HEK293T (cell line): ENCODE results near the gene FBRSL1.

Source experiments
- ARNT ChIP-seq: fragments of 450-650 bp; IDR thresholded peaks from 2 replicates; pipeline ENCODE4 v1.6.1; 2017; ENCODE audit warnings: mild to moderate bottlenecking
- FOXK2 ChIP-seq: fragments of 450-650 bp; IDR thresholded peaks from 2 replicates; pipeline ENCODE4 v1.6.1; 2016; ENCODE audit warnings: mild to moderate bottlenecking
- PKNOX1 ChIP-seq: fragments of 450-650 bp; IDR thresholded peaks from 2 replicates; pipeline ENCODE4 v1.6.1; 2016
- SP1 ChIP-seq: fragments of 450-650 bp; IDR thresholded peaks from 2 replicates; pipeline ENCODE4 v1.6.1; 2017
- SUZ12 ChIP-seq: fragments of 450-650 bp; IDR thresholded peaks from 2 replicates; pipeline ENCODE4 v1.6.1; 2016; ENCODE audit warnings: mild to moderate bottlenecking
- TARDBP ChIP-seq: fragments of 450-650 bp; IDR thresholded peaks from 2 replicates; pipeline ENCODE4 v1.6.1; 2016
- ZNF384 ChIP-seq: fragments of 450-650 bp; IDR thresholded peaks from 2 replicates; pipeline ENCODE4 v1.6.1; 2016

DNA sequence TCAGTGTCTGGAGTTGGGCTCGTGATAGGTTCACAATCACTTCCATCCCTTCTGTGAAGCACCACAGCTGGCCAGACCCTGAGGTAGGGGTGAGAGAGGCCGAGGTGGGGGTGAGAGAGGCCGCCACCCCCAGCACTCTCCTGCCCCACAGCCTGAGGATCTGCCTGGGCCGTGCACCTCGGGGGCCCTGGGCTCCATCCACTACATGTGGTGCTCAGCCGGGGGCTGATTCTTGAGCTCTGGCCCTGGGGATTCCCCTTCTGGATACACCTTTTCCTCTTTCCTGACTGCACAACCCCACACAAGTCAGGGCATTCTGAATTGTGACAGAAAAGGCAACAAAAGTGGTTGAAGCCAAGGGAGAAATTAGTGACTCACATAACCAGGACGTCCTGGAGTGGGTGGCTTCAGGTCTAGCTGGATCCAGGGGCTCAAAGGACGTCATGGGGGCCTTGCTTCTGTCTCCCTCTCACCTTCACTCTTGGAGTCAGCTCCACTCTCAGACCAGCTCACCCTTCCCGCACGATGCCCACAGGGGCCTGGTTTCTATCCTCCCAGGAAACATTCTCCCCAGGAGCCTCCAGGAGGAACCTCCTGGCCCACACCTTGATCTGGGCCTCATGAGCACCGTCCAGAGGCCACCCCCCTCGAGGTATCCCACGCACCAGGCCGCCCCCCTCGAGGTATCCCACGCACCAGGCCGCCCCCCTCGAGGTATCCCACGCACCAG lies 12.1 kb upstream of the FBRSL1 start:
- no peak for TF ChIP-seq PKNOX1
- TF ChIP-seq SUZ12, result no peak
- TF ChIP-seq TARDBP, result no peak
- no peak for TF ChIP-seq FOXK2
- no peak for TF ChIP-seq ARNT
- TF ChIP-seq SP1, result no peak
- TF ChIP-seq ZNF384, result no peak
